Stimulated activated CD8-positive, alpha-beta memory T cell treated with anti-CD3 and anti-CD28 coated beads, Interleukin-12 subunit alpha, Interleukin-12 subunit beta, amount 100 ng/mL, for 4 hours (primary cell): ENCODE data around the gene STAM2.

ENCODE experiments used
- DNase-seq: peaks from one replicate; pipeline ENCODE4 v3.0.0-alpha.2; 2020; ENCODE audit warnings: low read depth

The STAM2 gene

DNA sequence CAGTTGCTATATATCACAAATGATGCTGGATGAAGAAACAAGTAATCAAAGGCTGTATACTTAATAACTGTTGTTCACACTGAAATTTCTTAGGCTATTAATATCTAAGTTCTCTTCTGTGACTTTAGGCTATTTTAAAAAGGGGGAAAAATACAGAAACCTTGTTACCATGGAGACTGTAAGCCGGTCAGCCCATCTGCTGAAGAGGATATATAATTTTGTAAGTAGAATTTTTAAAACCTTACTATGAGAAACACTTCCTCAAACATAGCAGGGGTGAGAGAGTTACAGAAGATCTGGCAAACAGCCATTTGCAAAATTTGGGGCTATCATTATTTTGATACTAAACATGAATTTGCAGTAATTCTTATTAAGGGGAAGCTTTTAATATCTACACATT lies 104.5 kb downstream of the STAM2 start:
- no peak for DNase-seq

- DNase-seq, result no peak
Measured at GRCh38 chr2:152068226-152068625, 107.3 kb downstream of the STAM2 start.

DNA sequence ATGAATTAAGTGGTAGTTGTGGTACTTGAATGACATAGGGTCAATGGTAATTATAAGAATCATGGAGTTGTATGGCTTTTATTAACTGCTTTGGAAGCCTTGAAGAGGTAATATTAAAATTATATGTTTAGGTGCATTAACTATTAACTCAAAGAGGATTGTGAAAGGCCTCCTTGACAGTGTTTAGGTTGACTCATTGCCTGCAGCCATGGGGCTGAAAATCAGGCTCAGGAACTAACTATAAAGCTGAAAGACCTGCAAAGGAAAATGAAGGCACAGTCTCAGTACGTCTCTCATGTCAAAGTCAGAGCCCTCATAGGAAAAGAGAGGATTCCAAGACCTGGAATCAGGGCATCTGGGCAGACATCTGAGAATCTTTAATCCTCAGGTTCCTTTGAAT lies 107.7 kb downstream of the STAM2 start:
- no peak for DNase-seq
